NCI-H146 treated with DMSO at 0.1 percent for 48 hours (cell line): Measurements from ENCODE around the gene RCCD1.
A peak's percentile ranks its signal among the peaks of the same experiment; 100 is the strongest.

Source experiments
- DNase-seq: peaks from one replicate; lab custom pipeline; 2025; ENCODE audit not compliant: unreplicated experiment; lab: John Stamatoyannopoulos, UW

Gene RCCD1

DNA sequence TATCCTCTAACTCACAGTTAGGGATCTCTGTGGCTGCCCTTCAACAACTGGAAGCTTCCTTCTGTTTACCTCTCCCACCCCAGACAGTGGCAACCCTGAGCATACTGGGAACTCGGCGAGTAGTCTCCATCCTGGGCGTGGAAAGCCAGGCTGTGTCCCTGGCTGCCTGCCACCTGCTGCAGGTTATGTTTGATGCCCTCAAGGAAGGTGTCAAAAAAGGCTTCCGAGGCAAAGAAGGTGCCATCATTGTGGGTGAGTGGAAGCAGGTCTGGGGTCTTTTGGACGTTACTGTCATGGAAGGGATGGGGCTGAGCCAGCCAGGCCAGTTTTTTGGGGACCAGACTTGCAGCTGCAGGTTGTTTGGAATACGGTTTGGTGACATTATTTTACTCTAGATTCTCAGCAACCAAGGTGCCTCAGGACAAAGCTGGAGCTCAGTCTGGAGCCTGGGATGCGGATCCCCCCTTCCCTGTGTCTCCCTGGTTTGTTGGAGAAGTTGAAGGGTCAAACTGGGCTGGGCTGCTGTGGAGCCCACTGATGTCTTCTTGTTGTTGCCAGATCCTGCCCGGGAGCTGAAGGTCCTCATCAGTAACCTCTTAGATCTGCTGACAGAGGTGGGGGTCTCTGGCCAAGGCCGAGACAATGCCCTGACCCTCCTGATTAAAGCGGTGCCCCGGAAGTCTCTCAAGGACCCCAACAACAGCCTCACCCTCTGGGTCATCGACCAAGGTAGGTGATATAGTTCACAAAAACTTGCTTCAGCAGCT, 12.1 kb upstream of the RCCD1 start:
- DNase-seq, result no peak

DNA sequence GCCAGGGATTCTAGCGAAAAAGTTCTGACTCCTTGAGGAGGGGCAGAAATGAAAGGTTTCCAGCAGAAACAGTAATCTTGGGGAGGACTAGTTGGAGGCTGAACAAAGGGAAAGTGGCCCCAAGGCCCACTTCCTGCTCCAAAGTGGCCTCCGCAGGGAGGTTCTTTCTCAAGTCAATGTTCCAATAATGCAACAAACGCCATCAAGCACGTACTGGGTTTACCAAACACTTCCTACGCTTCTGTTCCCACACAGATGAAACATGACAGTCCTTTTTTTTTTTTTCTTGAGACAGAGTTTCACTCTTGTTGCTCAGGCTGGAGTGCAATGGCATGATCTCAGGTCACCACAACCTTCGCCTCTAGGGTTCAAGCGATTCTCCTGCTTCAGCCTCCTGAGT, 9.6 kb upstream of the RCCD1 start:
- DNase-seq, result no peak

- DNase-seq, result no peak
These were observed 8.1 kb upstream of the RCCD1 start for GRCh38 chr15:90946538-90946937.

DNA sequence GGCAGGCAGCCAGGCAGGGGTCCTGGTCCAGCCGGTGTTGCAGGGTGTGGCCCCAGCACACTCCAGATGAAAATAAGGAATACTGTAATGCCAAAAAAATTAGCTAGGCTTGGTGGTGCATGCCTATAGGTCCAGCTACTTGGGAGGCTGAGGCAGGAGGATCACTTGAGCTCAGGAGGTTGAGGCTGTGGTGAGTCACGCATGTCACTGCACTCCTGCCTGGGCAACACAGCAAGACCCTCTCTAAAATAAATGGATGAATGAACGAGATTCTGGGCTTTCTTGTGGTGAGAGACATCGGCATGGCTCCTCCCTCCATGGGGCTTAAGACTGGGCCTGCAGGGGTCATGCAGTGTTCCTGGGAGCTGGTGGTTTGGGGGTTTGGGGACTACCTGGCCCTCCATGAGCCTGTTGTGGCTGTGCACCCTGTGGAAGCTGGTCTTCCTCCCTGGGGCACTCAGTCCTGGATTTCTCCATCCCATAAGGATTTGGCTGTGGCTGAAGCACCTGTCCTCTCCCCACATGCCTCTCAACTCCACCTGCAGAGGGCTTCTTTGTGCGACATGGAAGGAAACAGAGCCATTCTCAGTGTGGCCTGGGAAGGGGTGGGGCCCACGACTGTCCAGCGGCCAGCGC, 7.6 kb upstream of the RCCD1 start:
- no peak for DNase-seq

DNA sequence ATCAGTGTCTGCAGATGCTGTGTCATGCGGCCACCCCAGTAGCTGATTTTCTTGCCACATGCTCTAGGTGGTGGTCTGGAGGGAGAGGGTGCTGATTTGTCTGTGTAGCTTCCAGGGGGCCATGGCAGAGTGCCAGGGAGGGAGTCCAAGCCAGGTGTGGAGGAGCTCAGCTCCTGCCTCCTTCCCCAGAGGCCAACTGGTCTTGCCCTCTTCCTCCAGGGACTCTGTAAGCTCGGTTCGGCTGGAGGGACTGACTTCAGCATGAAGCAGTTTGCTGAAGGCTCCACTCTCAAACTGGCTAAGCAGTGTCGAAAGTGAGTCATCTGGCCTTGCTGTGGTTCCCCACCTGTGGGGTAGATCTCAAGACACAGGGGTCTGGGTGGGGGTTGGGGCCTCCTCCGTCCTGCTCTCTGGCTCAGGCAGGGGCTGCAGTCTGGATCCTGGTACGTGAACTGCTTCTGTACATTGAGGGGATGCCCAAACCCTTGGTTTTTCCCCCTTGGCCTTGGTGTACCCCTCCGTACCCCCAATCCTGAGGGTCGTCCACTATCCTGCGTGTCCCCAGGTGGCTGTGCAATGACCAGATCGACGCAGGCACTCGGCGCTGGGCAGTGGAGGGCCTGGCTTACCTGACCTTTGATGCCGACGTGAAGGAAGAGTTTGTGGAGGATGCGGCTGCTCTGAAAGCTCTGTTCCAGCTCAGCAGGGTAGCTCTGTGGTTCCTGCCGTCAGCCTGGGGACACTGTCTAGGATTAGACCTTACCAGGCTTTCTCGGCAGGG, 6.9 kb upstream of the RCCD1 start:
- no peak for DNase-seq

- DNase-seq, result no peak
These were observed 6.2 kb upstream of the RCCD1 start for GRCh38 chr15:90948506-90948905.

DNA sequence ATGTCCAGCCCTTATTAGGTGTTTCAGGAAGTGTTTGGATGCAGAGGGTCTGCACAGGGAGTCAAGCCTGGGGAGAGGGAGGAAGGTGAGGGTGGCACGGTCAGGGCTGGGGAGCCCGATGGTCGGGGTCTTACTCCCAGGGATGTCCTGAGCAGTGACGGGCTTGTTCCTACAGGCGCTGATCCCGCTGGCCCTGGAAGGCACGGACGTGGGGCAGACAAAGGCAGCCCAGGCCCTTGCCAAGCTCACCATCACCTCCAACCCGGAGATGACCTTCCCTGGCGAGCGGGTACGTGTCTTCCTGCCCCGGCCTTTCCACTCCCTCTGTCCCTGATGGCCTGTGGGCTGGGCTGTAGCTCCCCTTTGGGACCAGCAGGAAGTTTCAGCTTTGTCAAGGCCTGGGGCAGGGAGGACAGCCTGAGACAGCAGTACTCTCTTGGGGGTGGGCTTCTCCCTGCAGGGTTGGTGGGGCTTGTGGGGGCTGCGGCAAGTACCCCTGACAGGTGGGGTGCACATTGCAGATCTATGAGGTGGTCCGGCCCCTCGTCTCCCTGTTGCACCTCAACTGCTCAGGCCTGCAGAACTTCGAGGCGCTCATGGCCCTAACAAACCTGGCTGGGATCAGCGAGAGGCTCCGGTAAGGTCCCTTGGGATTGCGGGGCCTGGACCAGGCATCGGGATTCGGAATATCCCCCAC, 4.6 kb upstream of the RCCD1 start:
- DNase-seq, result no peak

- no peak for DNase-seq
These were observed 4.0 kb upstream of the RCCD1 start for GRCh38 chr15:90950676-90951075.

- no peak for DNase-seq
These were observed 1.6 kb upstream of the RCCD1 start for GRCh38 chr15:90952901-90953677.

DNA sequence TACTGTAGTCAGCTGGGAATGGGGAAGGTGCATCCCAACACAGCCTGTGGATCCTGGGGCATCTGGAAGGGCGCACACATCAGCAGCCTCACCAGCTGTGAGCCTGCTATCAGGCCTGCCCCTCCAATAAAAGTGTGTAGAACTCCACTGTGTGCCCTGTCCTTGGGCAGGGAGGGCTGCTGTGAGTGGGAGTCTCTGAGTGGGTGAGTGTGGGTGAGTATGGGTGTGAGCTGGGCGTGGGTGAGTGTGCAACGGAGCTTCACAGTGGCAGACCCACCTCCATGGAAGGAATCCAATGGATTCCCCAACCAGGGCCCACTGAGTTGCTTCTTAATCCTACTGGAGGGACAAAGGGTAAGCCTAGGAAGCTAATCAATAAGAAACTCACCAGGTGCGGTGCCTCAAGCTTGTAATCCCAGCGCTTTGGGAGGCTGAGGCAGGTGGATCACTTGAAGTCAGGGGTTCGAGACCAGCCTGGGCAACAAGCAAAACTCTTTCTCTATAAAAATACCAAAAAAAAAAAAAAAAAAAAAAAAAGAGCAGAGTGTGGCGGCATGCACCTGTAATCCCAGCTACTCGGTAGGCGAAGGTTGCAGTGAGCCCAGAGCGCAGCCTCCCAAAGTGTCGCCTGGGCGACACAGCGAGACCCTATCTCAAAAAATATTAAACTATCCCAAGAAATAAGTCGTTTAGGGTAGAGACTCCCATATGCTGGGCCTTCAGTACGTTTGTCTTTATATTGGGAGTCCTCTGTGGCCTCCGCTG, 555 bp upstream of the RCCD1 start:
- no peak for DNase-seq

DNA sequence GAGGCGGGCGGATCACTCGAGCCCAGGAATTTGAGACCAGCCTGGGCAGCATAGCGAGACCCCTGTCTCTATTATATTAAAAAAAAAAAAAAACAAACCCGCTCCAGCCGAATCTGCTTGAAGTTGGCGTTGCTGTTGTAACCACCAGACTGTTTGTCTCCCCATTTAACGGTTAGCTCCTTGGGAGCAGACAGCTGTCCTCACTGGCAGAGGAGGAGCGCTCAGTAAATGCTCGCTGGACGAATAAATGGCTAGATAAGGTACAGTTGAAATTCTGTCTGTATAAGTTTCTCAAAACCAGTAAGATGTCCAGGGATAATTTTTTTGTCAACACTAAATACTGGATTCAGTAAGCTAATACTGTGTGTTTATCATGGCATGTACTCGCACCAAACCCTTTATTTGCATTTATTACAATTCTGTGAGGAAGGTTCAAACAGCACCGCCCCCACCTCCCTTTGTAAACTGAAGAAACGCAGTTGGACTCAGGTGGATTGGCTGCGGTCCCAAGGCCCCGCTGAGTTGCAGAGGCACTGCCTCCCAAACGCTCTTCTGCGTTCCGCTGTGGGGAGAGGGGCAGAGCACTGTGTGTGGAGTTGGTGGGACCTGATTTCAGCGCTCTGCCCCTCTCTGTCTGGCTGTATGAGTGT, 1.1 kb downstream of the RCCD1 start:
- peak; percentile 2 for DNase-seq

- no peak for DNase-seq
These were observed 1.8 kb downstream of the RCCD1 start for GRCh38 chr15:90956274-90957030.

DNA sequence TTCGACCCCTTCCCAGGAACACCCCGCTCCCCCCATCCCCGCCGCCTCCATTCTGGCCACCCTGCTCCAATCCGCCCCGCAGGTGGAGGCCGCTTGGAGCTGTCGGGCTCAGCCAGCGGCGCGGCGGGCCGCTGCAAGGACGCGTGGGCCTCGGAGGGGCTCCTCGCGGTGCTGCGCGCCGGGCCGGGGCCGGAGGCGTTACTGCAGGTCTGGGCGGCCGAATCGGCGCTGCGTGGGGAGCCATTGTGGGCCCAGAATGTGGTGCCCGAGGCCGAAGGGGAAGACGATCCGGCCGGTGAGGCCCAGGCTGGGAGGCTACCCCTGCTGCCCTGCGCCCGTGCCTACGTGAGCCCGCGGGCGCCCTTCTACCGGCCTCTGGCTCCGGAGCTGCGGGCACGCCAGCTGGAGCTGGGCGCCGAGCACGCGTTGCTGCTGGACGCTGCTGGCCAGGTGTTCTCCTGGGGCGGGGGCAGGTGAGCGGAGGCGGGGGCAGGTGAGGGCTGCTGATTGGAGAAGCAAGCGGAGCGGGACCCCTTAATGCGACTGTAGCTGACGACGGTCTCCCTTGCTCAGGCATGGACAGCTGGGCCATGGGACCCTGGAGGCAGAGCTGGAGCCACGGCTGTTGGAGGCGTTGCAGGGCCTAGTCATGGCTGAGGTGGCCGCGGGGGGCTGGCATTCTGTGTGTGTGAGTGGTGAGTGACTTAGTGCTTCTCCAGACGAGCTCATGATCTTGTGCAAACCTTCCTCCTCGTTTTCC, 2.5 kb downstream of the RCCD1 start:
- no peak for DNase-seq

GRCh38 chr15:90957791-90958190, 3.1 kb downstream of the RCCD1 start:
- DNase-seq, result no peak

- DNase-seq, result no peak
These were observed 4.4 kb downstream of the RCCD1 start for GRCh38 chr15:90959028-90959595.

- DNase-seq, result no peak
These were observed 5.2 kb downstream of the RCCD1 start for GRCh38 chr15:90959894-90960293.

DNA sequence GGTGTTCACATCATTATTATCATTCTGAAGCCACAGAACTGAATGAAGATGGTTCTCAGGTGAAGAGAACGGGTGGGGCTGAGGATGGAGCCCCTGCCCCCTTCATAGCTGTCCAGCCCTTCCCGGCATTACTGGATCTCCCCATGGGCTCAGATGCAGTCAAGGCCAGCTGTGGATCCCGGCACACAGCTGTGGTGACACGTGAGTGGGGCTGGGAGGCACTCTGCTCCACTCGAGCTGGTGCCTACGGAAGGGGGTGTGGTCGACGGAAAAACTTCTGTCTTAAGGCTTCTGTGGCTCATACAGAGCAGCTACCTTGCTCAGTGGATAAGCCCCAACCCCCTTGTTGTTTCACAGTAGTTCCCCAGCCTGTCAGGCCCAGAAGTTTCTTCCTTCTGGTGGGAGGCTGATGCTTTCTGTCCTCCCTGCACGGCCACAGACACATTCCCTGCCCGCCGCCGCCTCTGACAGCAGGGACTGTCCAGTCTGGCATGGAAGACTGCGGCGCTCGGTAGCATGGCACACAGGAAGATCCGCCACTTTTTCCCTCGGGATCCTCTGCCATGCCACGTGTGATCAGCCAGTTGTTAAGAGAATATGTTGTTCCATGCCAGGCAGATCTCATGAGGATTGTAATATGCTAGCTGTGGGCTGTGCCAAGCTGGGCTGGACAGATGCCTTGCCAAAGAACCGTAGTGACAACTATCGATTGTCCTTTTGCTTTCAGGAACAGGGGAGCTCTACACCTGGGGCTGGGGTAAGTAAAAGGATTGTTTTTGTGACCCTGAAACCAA, 5.8 kb downstream of the RCCD1 start:
- no peak for DNase-seq
